ENCODE data around the gene MFAP3.

MFAP3 gene

DNA sequence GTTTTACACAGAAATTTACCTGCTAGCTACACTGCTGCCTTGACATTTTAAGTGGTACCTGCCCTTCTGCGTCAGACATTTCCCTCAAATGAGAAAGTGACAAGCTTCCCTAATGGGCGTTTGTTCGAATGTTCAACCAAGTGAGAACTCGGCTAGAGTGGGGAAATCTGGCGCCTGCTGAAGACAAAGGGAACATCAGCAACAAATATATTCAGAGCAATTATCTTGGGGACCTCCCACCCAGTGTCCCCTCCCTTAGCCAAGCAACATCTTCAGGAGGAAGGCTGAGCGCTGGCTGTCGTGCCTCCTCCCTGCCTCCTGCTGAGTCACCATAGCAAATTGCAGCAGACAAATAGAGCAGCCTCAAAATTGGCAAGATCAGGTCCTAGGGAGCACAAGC is 57.1 kb downstream of the MFAP3 start:
- no peak for DNase-seq

- DNase-seq, result no peak
Observed at GRCh38 chr5:154097031-154097430, 58.3 kb downstream of the MFAP3 start.

- DNase-seq, result no peak
Observed at GRCh38 chr5:154098465-154098864, 59.7 kb downstream of the MFAP3 start.

DNA sequence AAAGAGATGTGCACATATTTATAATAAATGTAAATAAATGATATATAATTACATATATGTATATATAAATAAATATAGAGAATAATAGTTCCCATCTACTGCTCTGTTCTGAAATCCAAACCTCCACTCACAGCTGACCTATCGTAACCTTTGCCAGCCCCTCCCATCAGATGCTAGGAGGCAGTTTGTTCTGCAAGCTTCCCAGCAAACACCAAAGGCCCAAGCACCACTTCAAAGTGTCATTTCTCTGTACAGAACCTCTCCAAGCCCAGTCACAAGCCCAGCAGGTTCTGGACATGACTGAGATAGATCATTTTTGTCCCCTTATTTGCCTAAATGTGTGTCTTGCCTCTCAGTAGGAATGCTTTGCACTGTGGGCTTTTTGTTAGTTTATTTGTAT is 62.4 kb downstream of the MFAP3 start:
- no peak for DNase-seq

GRCh38 chr5:154103233-154103632 is 64.5 kb downstream of the MFAP3 start:
- DNase-seq, result peak; percentile 82

All from NCI-H1694 (cell line).